ENCODE data around the gene CMC4. TPM values are rescaled to one million over a fixed set of nuclear protein-coding genes. Genes with fewer than 3 reads are reported as not detected.

The CMC4 gene
- total and polyA plus RNA-seq, 2 donors, result 11.8 to 20.1 TPM

GRCh38 chrX:155068165-155068564 lies 2.8 kb downstream of the CMC4 start:
- DNase-seq (ENCODE audit: extremely low spot score), result no peak
- Histone ChIP-seq H3K4me3 (ENCODE audit: low read depth, low read length) (no peak overlapping the region), H3K36me3 (ENCODE audit: insufficient read depth) (no peaks in the 10 kb centered on the region), H3K4me1 (ENCODE audit: insufficient read depth) (no peaks in the 10 kb centered on the region), H3K27ac (ENCODE audit: low read depth) (no peak overlapping the region)
- WGBS, result 50% methylated on average over 1 of the region's 1 CpG

- 88% methylated on average over 8 of the region's 8 CpGs for WGBS
- Histone ChIP-seq H3K4me1 (ENCODE audit: insufficient read depth) (no peaks in the 10 kb centered on the region), H3K36me3 (ENCODE audit: insufficient read depth) (no peaks in the 10 kb centered on the region), H3K4me3 (ENCODE audit: low read depth, low read length) (no peak overlapping the region), H3K27ac (ENCODE audit: low read depth) (no peak overlapping the region)
- no peak for DNase-seq (ENCODE audit: extremely low spot score)
Observed at GRCh38 chrX:155065035-155065734, 5.8 kb downstream of the CMC4 start.

GRCh38 chrX:155061760-155062159 lies 9.2 kb downstream of the CMC4 start:
- H3K27ac ChIP-seq (ENCODE audit: low read depth), result no peak overlapping the region
- no peaks in the 10 kb centered on the region for H3K36me3 ChIP-seq (ENCODE audit: insufficient read depth)
- 57% methylated on average over 4 of the region's 4 CpGs for WGBS
- DNase-seq (ENCODE audit: extremely low spot score), result no peak
- no peaks in the 10 kb centered on the region for H3K4me1 ChIP-seq (ENCODE audit: insufficient read depth)
- H3K4me3 ChIP-seq (ENCODE audit: low read depth, low read length), result no peak overlapping the region

DNA sequence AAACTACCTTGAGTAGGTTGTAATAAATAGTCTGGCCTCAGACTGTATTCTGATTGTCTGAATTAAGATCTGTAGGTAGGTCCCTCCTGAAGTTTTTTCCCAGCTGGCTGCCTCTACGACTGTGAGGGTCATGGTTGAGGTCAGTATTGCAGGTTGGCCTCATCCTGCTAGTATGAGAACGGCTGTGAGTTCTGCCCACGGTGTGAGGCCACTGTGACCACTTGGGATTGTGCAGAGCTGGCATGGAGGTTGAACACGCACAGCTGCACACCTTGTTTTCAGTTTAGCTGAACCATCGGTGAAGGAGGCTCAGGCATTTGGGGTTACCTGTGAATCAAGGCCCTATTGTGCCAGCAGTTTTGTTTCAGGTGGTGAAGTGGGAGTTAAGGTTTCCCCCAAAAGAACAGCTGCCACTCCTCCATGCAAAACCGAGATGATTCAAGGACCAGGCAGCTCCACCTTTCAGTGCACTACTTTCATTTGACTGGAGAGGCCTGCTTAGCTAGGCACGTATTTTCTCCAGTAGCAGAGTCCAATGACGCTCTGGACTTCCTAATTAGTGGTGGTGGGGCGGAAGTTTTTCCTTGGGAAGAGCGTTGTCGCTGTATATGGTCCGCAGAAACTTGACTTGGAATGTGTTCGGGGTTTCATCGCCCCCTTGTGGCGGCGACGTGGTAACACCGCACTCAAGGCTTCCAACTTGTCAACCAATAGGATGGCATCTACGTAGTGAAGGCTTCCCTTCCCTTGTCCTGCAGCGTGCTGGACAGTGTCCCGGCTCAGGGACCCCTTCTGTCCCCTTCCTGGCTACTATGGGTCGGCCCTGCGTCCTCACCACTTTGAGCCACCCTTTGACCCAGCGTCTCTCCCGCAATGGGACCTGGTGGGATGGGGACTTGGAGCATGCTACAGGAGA lies 13.8 kb downstream of the CMC4 start:
- DNase-seq (ENCODE audit: extremely low spot score), result peak; percentile 18
- 12% methylated on average over 23 of the region's 25 CpGs for WGBS
- H3K27ac ChIP-seq (ENCODE audit: low read depth), result no peak overlapping the region
- peaks cover 2% of the 10 kb centered on the region for H3K36me3 ChIP-seq (ENCODE audit: insufficient read depth)
- H3K4me3 ChIP-seq (ENCODE audit: low read depth, low read length), result no peak overlapping the region
- H3K4me1 ChIP-seq (ENCODE audit: insufficient read depth), result no peaks in the 10 kb centered on the region

DNA sequence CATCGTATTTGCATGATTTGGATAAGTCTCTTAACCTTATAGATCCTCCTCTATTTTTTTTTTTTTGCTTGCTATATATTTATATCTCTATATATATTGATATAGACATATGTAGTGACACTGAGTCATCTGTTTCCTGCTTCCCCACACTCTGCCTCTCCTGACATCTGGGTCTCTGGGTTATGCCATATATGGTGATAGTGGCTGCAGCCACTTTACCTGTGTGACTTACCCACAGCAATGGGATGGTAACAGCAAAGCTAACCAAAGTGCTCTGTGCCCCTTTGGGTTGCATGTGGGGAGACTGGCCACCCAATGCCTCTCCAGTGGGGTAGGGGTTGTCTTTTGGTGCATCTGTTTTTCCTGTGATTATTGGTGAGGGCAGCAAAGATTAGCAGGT lies 14.5 kb downstream of the CMC4 start:
- Histone ChIP-seq H3K36me3 (ENCODE audit: insufficient read depth) (peaks cover 2% of the 10 kb centered on the region), H3K27ac (ENCODE audit: low read depth) (no peak overlapping the region), H3K4me1 (ENCODE audit: insufficient read depth) (no peaks in the 10 kb centered on the region), H3K4me3 (ENCODE audit: low read depth, low read length) (no peak overlapping the region)
- DNase-seq (ENCODE audit: extremely low spot score), result no peak
- 88% methylated on average over 1 of the region's 1 CpG for WGBS

- H3K4me1 ChIP-seq (ENCODE audit: insufficient read depth), result no peaks in the 10 kb centered on the region
- no peak overlapping the region for H3K27ac ChIP-seq (ENCODE audit: low read depth)
- DNase-seq (ENCODE audit: extremely low spot score), result no peak
- peaks cover 2% of the 10 kb centered on the region for H3K36me3 ChIP-seq (ENCODE audit: insufficient read depth)
- 90% methylated on average over 3 of the region's 3 CpGs for WGBS
- no peak overlapping the region for H3K4me3 ChIP-seq (ENCODE audit: low read depth, low read length)
Observed at GRCh38 chrX:155055494-155055893, 15.4 kb downstream of the CMC4 start.

DNA sequence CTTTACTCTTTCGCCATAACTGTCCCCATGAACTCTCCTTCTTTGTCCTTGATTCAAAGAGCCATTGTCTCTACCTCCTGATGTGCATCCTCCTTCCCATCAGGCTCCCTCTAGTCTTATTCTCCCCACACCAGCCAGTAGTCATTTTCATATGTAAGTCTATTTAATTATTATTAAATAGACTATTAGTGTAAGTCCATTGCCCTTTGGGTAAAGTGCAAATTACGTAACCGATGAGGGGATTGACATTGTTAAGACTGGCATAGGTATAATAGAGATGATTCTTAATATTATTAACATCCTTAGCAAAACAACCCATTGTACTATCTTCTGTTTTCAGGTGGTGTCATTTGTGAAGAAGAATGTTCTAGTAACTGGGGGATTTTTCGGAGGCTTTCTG lies 16.7 kb downstream of the CMC4 start:
- H3K4me3 ChIP-seq (ENCODE audit: low read depth, low read length), result no peak overlapping the region
- peaks cover 2% of the 10 kb centered on the region for H3K36me3 ChIP-seq (ENCODE audit: insufficient read depth)
- no peak for DNase-seq (ENCODE audit: extremely low spot score)
- 95% methylated on average over 4 of the region's 4 CpGs for WGBS
- H3K4me1 ChIP-seq (ENCODE audit: insufficient read depth), result no peaks in the 10 kb centered on the region
- H3K27ac ChIP-seq (ENCODE audit: low read depth), result no peak overlapping the region

- WGBS, result 89% methylated on average over 3 of the region's 3 CpGs
- DNase-seq (ENCODE audit: extremely low spot score), result no peak
- H3K4me3 ChIP-seq (ENCODE audit: low read depth, low read length), result no peak overlapping the region
- H3K4me1 ChIP-seq (ENCODE audit: insufficient read depth), result no peaks in the 10 kb centered on the region
- peaks cover 2% of the 10 kb centered on the region for H3K36me3 ChIP-seq (ENCODE audit: insufficient read depth)
- no peak overlapping the region for H3K27ac ChIP-seq (ENCODE audit: low read depth)
Observed at GRCh38 chrX:155053656-155054055, 17.3 kb downstream of the CMC4 start.

DNA sequence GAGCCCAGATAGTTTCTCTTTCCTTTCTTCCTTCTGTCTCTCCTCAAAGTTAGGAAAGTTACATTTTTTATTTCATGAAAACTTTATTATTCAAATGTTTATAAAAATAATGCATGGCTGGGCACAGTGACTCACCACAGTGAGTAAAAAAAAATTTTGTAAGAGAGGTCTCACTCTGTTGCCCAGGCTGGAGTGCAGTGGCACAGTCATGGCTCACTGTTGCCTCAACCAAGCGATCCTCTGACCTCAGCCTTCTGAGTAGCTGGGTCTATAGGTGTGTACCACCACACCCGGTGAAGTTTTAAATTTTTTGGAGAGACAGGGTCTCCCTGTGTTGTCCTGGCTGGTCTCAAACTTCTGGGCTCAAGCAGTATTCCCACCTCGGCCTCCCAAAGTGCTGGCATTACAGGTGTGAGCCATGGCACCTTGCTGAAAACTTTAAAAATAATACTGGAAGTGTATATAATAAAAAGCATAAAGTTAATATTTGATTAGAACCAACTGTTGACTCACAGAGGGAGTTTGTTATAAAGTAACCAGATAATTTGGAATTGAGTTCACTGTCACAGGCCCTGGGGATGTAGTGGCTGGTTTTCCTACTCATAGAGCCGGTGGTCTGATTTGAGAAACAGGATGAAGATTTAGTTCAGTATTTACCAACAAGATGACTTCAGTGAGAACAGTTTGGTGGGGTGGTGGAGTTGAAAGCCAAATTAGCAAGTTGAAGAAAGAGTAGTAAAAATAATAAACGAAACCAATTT lies 18.0 kb downstream of the CMC4 start:
- Histone ChIP-seq H3K36me3 (ENCODE audit: insufficient read depth) (peaks cover 2% of the 10 kb centered on the region), H3K4me1 (ENCODE audit: insufficient read depth) (no peaks in the 10 kb centered on the region), H3K4me3 (ENCODE audit: low read depth, low read length) (no peak overlapping the region), H3K27ac (ENCODE audit: low read depth) (no peak overlapping the region)
- 94% methylated on average over 5 of the region's 5 CpGs for WGBS
- no peak for DNase-seq (ENCODE audit: extremely low spot score)

DNA sequence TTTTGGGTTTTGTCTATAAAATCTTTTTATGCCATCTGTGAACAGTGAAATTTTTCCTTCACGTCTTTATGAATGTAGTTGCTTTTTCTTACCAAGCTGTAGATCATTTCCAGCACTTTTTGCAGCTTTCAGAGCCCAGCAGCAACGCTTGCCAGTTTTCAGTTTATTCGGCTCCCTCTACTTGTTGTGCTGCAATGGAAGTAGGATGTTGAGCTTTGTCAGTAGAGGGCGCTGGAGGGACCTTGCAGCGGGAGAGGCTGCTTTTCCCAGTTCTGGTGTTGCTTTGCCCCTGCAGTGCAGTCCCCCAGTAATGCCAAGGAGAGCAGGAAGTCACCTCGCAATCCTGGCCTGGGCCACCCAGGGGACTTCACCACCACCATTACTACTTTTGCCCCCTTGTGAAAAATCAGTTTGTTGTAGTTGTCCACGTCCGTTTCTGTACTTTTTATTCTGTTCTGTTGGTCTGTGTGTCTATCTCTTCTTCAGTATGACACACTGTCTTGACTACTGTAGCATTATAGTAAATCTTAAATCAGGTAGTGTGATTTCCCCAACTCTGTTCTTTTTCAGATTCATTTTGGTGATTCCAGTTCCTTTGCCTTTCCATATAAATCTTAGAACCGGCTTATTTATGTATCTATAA lies 21.8 kb downstream of the CMC4 start:
- 46% methylated on average over 9 of the region's 9 CpGs for WGBS
- no peak overlapping the region for H3K4me3 ChIP-seq (ENCODE audit: low read depth, low read length)
- H3K27ac ChIP-seq (ENCODE audit: low read depth), result no peak overlapping the region
- no peak for DNase-seq (ENCODE audit: extremely low spot score)
- no peaks in the 10 kb centered on the region for H3K4me1 ChIP-seq (ENCODE audit: insufficient read depth)
- H3K36me3 ChIP-seq (ENCODE audit: insufficient read depth), result peaks cover 2% of the 10 kb centered on the region

GRCh38 chrX:155046811-155047528 lies 24.0 kb downstream of the CMC4 start:
- Histone ChIP-seq H3K4me1 (ENCODE audit: insufficient read depth) (no peaks in the 10 kb centered on the region), H3K27ac (ENCODE audit: low read depth) (no peak overlapping the region), H3K36me3 (ENCODE audit: insufficient read depth) (no peaks in the 10 kb centered on the region), H3K4me3 (ENCODE audit: low read depth, low read length) (no peak overlapping the region)
- DNase-seq (ENCODE audit: extremely low spot score), result no peak
- WGBS, result 90% methylated on average over 5 of the region's 5 CpGs

DNA sequence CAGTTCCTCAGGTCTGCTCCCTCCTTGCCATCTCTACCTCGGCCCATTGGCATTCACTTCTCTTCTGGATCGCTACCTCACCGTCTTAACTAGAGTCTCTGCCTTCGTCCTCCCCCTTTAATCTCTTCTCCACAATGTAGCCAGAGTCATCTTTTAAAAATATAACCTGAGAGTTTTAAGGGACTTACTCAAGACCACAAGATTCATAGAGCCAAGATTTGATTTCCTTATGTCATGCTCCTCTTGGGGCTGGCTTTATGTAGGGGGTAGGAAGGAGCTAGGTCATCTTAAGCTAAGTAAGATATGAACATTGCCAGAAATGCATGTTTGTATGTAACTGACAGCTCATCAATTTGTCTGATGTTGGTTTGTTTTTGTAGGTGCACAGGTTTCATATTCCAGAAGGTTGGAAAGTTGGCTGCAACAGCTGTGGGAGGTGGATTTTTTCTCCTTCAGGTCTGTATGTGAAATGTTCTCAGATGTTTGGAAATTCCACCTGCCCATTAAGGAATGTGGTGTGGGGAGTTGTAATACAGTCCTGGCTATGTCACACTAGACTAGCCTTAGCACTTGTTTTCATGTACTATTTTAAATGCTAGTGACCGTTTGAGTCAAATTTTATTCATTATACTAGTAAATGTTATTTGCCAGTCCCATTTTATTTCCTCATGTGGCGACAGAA lies 24.7 kb downstream of the CMC4 start:
- no peaks in the 10 kb centered on the region for H3K36me3 ChIP-seq (ENCODE audit: insufficient read depth)
- H3K4me3 ChIP-seq (ENCODE audit: low read depth, low read length), result no peak overlapping the region
- no peaks in the 10 kb centered on the region for H3K4me1 ChIP-seq (ENCODE audit: insufficient read depth)
- no peak overlapping the region for H3K27ac ChIP-seq (ENCODE audit: low read depth)
- no peak for DNase-seq (ENCODE audit: extremely low spot score)
- 91% methylated on average over 6 of the region's 6 CpGs for WGBS

Data from urinary bladder (tissue), 4 donors.